OCI-LY3 (cell line): ENCODE measurements around the gene SOX8.

Experiments
- EZH2phosphoT487 ChIP-seq: fragments of 200-600 bp; shearing (Covaris generic); IDR thresholded peaks from 2 replicates; pipeline ENCODE4 v1.6.1; 2018; ENCODE audit warnings: antibody characterized with exemption, mixed run types, low read depth
- TF ChIP-seq, protein P1 (sequence below): fragments of 200-600, 300-600 bp; sonication (generic); IDR thresholded peaks from 2 replicates; pipeline ENCODE4 v1.5.1; 2014; ENCODE audit warnings: antibody characterized with exemption, low read length, low read depth

DNA sequence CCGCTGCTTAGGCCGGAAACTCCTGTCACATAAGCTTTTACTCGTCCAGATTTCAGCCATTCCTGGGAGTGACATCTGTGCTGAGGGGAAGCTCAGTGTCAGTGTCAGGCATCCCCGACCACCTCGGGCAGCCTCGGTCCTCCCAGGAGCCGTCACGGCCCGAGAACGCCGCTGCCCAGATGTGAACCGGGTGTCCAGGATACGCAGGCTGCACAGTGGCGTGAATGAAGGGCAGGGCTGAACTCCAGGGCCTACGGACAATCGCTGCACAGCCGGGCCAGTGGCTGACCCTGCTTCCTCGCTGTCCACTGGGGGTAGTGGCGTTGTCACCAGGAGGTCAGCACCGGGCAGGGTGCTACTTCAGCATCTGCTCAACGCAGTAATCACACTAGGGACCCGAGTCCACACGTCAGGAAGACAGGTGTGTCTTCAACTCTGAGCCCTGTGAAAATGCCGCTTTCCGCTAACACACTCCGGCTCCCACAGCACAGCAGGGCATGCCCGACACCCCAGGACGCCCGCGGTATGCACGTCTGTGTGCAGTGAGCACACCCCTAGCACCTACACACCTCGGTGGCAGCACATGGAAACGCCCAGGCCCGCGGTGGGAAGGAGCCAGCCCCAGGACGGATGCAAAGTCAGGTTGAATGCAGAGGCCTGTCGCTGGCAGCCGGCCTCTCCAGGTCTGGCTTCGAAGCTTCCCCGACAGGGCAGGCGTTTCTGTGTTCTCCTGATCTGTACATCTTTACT is 13.8 kb upstream of the SOX8 start:
- TF ChIP-seq, protein P1, sequence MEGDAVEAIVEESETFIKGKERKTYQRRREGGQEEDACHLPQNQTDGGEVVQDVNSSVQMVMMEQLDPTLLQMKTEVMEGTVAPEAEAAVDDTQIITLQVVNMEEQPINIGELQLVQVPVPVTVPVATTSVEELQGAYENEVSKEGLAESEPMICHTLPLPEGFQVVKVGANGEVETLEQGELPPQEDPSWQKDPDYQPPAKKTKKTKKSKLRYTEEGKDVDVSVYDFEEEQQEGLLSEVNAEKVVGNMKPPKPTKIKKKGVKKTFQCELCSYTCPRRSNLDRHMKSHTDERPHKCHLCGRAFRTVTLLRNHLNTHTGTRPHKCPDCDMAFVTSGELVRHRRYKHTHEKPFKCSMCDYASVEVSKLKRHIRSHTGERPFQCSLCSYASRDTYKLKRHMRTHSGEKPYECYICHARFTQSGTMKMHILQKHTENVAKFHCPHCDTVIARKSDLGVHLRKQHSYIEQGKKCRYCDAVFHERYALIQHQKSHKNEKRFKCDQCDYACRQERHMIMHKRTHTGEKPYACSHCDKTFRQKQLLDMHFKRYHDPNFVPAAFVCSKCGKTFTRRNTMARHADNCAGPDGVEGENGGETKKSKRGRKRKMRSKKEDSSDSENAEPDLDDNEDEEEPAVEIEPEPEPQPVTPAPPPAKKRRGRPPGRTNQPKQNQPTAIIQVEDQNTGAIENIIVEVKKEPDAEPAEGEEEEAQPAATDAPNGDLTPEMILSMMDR: no peak
- no peak for TF ChIP-seq EZH2phosphoT487
